GM18505 (cell line): ENCODE measurements around the gene AMIGO3.
A peak's percentile ranks its signal among the peaks of the same experiment; 100 is the strongest.

Experiments
- ATAC-seq: cut with Tn5 transposase; IDR thresholded peaks from one replicate; pipeline ENCODE4 v1.9.1; 2021; ENCODE audit not compliant: unreplicated experiment
- POLR2A ChIP-seq: IDR thresholded peaks from 4 replicates; pipeline ENCODE4 v1.6.1; 2011; ENCODE audit warnings: borderline replicate concordance; ENCODE audit not compliant: insufficient read depth, insufficient read length; ENCODE audit errors: extremely low read depth

Gene AMIGO3

DNA sequence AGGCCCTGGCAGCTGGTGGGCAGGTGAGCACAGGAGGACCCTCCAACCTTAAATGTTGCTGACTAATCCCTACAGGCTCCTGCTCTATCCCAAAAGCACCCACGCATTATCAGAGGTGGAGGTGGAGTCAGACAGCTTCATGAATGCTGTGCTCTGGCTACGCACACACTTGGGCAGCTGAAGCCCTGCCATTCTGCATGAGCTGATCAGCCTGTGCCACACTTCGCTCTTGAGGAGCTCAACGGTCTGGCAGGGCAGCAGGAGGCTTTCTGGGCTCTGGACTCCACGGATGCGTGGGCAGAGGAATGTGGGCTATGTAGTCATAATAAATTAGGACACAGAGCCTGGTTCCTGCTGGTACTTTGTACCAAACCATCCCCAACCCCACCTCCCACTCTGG lies 36.3 kb downstream of the AMIGO3 start:
- no peak for ATAC-seq
- no peak for TF ChIP-seq POLR2A

DNA sequence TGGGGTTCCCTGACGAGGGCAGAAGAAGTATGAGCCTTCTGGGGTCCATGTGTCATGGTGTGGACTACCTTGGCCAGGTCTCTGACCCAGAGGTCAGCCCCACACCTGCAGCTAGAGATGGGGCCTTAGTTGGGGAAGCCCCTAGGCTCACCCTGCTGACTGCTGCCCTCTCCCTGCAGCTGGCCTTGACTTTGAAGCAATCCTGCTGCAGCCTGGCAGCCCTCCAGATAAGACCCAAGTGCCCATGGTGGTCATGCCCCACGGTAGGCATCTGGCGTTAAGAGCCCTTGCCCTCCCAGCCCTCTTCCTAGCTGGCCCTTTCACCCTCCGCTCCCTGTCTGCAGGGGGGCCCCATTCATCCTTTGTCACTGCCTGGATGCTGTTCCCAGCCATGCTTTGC lies 37.9 kb downstream of the AMIGO3 start:
- TF ChIP-seq POLR2A, result no peak
- no peak for ATAC-seq

DNA sequence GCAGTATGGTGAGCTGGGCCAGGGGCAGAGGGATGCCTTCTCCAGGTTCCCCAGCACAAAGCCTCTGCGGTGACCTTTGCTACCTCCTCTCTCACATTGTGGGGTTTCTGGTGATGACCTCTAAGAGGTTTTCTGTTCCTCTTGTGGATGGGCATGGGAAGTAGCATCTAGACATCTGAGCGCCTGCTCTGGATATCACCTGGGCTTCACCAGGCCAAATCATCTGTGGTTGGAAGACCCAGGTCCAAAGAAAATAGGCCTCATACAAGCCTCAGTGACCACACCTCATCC lies 38.3 kb downstream of the AMIGO3 start:
- TF ChIP-seq POLR2A, result no peak
- ATAC-seq, result no peak

GRCh38 chr3:49680493-49681231 lies 38.8 kb downstream of the AMIGO3 start:
- no peak for TF ChIP-seq POLR2A
- ATAC-seq, result no peak

- no peak for ATAC-seq
- TF ChIP-seq POLR2A, result no peak
These were observed 43.6 kb downstream of the AMIGO3 start for GRCh38 chr3:49675912-49676311.

- ATAC-seq, result peak; percentile 27
- no peak for TF ChIP-seq POLR2A
These were observed 44.9 kb downstream of the AMIGO3 start for GRCh38 chr3:49674497-49674983.

GRCh38 chr3:49673715-49674496 lies 45.6 kb downstream of the AMIGO3 start, which contains the start of gene APEH:
Gene APEH (plus strand): TSS chr3:49674351. CDS start chr3:49674402, 51 bp downstream.
- peak; percentile 80 for TF ChIP-seq POLR2A
- ATAC-seq, result peak; percentile 69

- no peak for TF ChIP-seq POLR2A
- ATAC-seq, result no peak
These were observed 46.3 kb downstream of the AMIGO3 start for GRCh38 chr3:49673121-49673714.

DNA sequence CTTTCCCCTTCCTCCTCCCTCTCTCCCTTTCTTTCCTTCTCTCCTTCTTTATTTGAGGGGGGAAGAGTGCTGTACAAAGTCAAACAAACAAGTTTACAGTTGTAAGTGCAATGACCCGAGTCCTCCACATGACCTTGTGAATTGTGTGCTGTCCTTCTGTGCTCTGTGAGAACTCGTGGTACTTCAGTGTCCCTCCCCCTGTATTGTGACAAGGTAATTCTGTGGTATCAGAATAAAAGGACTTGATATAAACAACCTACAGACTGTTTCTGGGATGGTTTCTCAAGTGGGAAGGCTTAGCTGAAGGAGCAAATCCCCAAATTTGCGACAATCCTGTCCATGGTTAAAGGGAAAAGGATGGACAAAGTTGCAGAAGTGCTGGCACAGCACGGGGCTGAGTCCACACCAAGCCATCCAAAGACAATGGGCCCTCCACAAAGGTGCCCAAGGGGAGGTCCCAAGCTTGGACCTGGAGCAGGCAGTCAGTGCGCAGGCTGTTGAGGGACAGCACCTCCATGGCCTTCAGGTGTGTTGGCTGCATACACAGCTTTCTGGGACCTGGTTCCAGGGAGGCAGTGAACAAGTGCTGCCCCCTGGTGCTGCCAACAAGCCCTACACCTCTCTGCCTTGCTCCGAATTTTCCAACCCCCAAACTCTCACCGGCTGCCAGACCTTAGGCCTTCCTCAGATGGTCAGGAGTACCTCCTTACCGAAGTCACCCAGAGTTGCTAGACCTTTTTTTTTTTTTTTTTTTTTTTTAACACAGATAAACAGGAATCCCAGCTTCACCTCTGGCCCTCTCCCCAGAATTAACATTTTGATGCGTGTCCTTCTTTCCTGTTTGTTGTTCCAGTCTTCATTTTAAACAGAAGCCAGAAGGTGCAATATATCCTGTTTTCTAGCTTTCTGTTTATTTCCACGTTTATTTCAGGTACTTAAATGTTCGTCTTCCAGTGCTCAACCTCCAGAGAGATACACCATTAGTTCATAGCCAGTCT lies 47.9 kb downstream of the AMIGO3 start:
- no peak for TF ChIP-seq POLR2A
- ATAC-seq, result no peak

DNA sequence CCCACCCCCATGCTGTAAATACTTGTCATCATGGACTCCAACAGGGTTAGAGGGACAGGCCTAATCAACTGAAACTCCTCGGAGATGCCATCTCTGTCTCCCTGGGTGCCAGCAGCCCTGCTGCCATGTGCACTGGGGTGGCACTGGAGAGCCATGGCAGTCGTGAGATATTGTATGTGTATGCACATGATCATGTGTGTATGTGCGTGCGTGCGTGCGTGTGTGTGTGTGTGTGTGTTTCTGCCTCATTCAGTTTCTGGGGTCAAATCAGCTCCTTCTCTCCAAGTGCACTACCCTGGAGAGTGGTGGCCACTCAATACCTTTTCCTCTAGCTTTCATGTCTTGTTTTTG lies 48.6 kb downstream of the AMIGO3 start:
- no peak for TF ChIP-seq POLR2A
- no peak for ATAC-seq

DNA sequence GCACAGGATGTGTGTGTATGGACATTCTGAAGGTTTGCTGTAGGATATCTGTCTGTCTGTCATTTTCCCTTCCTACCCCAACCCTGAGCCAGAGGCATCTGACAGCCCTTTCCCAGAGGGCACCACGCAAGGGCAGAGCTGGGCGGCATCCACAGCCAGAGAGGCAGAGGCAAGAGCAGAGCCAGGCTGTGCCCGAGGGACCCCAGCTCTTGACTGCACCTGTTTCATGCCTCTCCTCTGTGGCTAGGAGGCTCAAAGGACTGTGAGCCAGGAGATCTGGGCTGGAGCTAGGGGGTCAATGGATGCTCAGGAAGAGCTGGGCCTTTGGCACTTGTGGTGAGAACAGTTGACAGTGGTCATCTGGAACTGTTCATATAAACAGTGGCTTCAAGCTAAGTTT lies 50.1 kb downstream of the AMIGO3 start:
- ATAC-seq, result no peak
- no peak for TF ChIP-seq POLR2A

GRCh38 chr3:49668861-49669260 lies 50.6 kb downstream of the AMIGO3 start:
- TF ChIP-seq POLR2A, result no peak
- no peak for ATAC-seq

DNA sequence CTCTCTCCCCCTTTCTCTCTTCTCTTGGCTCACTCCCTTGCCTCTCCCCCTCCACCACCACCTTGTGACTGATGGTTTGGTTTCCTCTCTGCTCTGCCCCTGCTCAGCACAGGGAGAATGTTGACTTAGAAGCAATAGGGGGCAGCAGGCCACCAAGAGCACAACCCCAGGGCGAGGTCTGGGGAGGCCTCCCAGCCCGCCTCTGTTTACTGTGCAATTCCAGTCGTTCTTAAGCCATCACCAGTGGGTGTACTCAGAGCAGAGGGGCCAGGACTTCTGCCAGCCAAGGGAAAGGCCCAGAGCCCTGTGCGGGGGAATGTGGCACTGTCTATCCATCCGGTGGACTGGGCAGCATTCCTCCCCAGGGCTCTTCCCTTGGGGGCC lies 51.1 kb downstream of the AMIGO3 start:
- no peak for ATAC-seq

More for the DNA sequence above, 51.1 kb downstream of the AMIGO3 start:
- no peak for TF ChIP-seq POLR2A
